Measurements from ENCODE around the gene KRTAP5-11.
"Not testable (repeated sequence)": the region's sequence is repeated elsewhere in the genome, so short reads cannot be mapped to it uniquely, and the experiment has no call there.

The KRTAP5-11 gene

GRCh38 chr11:71544525-71545214, 38.0 kb downstream of the KRTAP5-11 start:
- no peak for TF ChIP-seq CTCF (IDR thresholded peaks at IDR 0.05; ENCODE audit: low read depth, low read length)
- no peaks in the 10 kb centered on the region for H3K36me3 ChIP-seq

GRCh38 chr11:71543866-71544265, 38.8 kb downstream of the KRTAP5-11 start:
- H3K9me3 ChIP-seq (ENCODE audit: severe bottlenecking) = no peaks in the 10 kb centered on the region
- H3K27me3 ChIP-seq (ENCODE audit: insufficient read depth, low read depth, severe bottlenecking) = no peaks in the 10 kb centered on the region
- no peaks in the 10 kb centered on the region for H3K36me3 ChIP-seq
- no peak overlapping the region for H3K27ac ChIP-seq
- TF ChIP-seq CTCF (IDR thresholded peaks at IDR 0.05; ENCODE audit: low read depth, low read length) = no peak
- DNase-seq = no peak
- H3K4me3 ChIP-seq (ENCODE audit: low read depth, low read length) = no peak overlapping the region

More at GRCh38 chr11:71544525-71545214, 38.0 kb downstream of the KRTAP5-11 start:
- Histone ChIP-seq H3K9me3 (ENCODE audit: severe bottlenecking) (no peaks in the 10 kb centered on the region), H3K27me3 (ENCODE audit: insufficient read depth, low read depth, severe bottlenecking) (no peaks in the 10 kb centered on the region), H3K27ac (no peak overlapping the region), H3K4me3 (ENCODE audit: low read depth, low read length) (no peak overlapping the region)
- no peak for DNase-seq

GRCh38 chr11:71542879-71543777, 39.5 kb downstream of the KRTAP5-11 start:
- Histone ChIP-seq H3K27ac (no peak overlapping the region), H3K9me3 (ENCODE audit: severe bottlenecking) (no peaks in the 10 kb centered on the region), H3K4me3 (ENCODE audit: low read depth, low read length) (no peak overlapping the region), H3K36me3 (no peaks in the 10 kb centered on the region), H3K27me3 (ENCODE audit: insufficient read depth, low read depth, severe bottlenecking) (no peaks in the 10 kb centered on the region)
- DNase-seq = no peak
- no peak for TF ChIP-seq CTCF (IDR thresholded peaks at IDR 0.05; ENCODE audit: low read depth, low read length)

- no peak overlapping the region for H3K27ac ChIP-seq
- DNase-seq = no peak
- H3K36me3 ChIP-seq = no peaks in the 10 kb centered on the region
- no peak for TF ChIP-seq CTCF (IDR thresholded peaks at IDR 0.05; ENCODE audit: low read depth, low read length)
- no peaks in the 10 kb centered on the region for H3K27me3 ChIP-seq (ENCODE audit: insufficient read depth, low read depth, severe bottlenecking)
- no peak overlapping the region for H3K4me3 ChIP-seq (ENCODE audit: low read depth, low read length)
- H3K9me3 ChIP-seq (ENCODE audit: severe bottlenecking) = no peaks in the 10 kb centered on the region
Measured at GRCh38 chr11:71542382-71542781, 40.3 kb downstream of the KRTAP5-11 start.

GRCh38 chr11:71540521-71541304, 42.0 kb downstream of the KRTAP5-11 start:
- not testable (repeated sequence) for H3K27ac ChIP-seq; H3K4me3 ChIP-seq (ENCODE audit: low read depth, low read length); H3K36me3 ChIP-seq; H3K9me3 ChIP-seq (ENCODE audit: severe bottlenecking); H3K27me3 ChIP-seq (ENCODE audit: insufficient read depth, low read depth, severe bottlenecking); DNase-seq

GRCh38 chr11:71539971-71540370, 42.7 kb downstream of the KRTAP5-11 start:
- DNase-seq; H3K27ac ChIP-seq; H3K27me3 ChIP-seq (ENCODE audit: insufficient read depth, low read depth, severe bottlenecking); H3K9me3 ChIP-seq (ENCODE audit: severe bottlenecking); H3K36me3 ChIP-seq; H3K4me3 ChIP-seq (ENCODE audit: low read depth, low read length): not testable (repeated sequence)
